H1 (cell line): ENCODE results near the gene BCL2. TPM values are rescaled to one million over a fixed set of nuclear protein-coding genes. Genes with fewer than 3 reads are reported as not detected.

Experiments used
- CTCF ChIA-PET: fragments of 300-600 bp; sonication (Branson Sonifier 250); formaldehyde crosslinking; loops from one replicate; lab custom pipeline; 2021; ENCODE audit not compliant: partially characterized antibody; lab: Charles Lee
- POLR2A ChIA-PET: fragments of 300-600 bp; sonication (Branson Sonifier 250); formaldehyde crosslinking; loops from one replicate; lab custom pipeline; 2021; ENCODE audit warnings: inconsistent platforms; ENCODE audit not compliant: partially characterized antibody; lab: Charles Lee
- DNase-seq, 2 experiments: peaks; one replicate each; pipeline versions ENCODE4 v3.0.0 to v3.0.0-alpha.2; 2010 to 2022; ENCODE audit warnings: low spot score in 2 of 2, low read depth in 1 of 2, mixed read lengths in 1 of 2
- FAIRE-seq: peaks from 2 replicates; lab custom pipeline; 2011; peaks lifted over from hg19 to GRCh38; lab: Jason Lieb, UNC
- H2AFZ ChIP-seq: 2 replicates; pipeline ENCODE4 v1.8.1; 2012; ENCODE audit warnings: low read length, inconsistent platforms
- H2AK5ac ChIP-seq: 2 replicates; pipeline ENCODE4 v1.6.1; 2013; ENCODE audit warnings: low read depth, low read length
- H2BK120ac ChIP-seq: replicated peaks from 2 replicates; pipeline ENCODE3; 2013; ENCODE audit warnings: low read depth, low read length, inconsistent platforms
- H2BK12ac ChIP-seq: 2 replicates; pipeline ENCODE4 v1.6.1; 2013; ENCODE audit warnings: low read depth, low read length
- H2BK15ac ChIP-seq: 2 replicates; pipeline ENCODE4 v1.6.1; 2013; ENCODE audit warnings: low read length
- H2BK20ac ChIP-seq: 2 replicates; pipeline ENCODE4 v1.6.1; 2013; ENCODE audit warnings: low read length
- H2BK5ac ChIP-seq: 2 replicates; pipeline ENCODE4 v1.6.1; 2013; ENCODE audit warnings: low read depth, low read length
- H3K14ac ChIP-seq: 2 replicates; pipeline ENCODE4 v1.6.1; 2013; ENCODE audit warnings: inconsistent platforms; ENCODE audit not compliant: insufficient read length
- H3K18ac ChIP-seq: 2 replicates; pipeline ENCODE4 v1.6.1; 2013; ENCODE audit warnings: low read length; ENCODE audit errors: extremely low read depth
- H3K23ac ChIP-seq: 2 replicates; pipeline ENCODE4 v1.6.1; 2013; ENCODE audit warnings: inconsistent platforms; ENCODE audit not compliant: insufficient read length
- H3K23me2 ChIP-seq: 2 replicates; pipeline ENCODE4 v1.6.1; 2013; ENCODE audit warnings: low read depth, low read length
- H3K27ac ChIP-seq: 2 replicates; pipeline ENCODE4 v1.6.1; 2011; ENCODE audit warnings: low read depth, low read length, inconsistent platforms
- H3K27me3 ChIP-seq, 4 experiments: replicated peaks in 1 of 4; 1 replicate in 1 of 4; 2 replicates in 3 of 4; pipeline versions ENCODE4 v1.6.1 to v1.8.1; 2011 to 2013; ENCODE audit warnings: low read length in 3 of 4, mild to moderate bottlenecking in 3 of 4, inconsistent platforms in 2 of 4, mixed read lengths in 2 of 4, moderate library complexity in 1 of 4; ENCODE audit not compliant: control insufficient read depth in 3 of 4, insufficient read depth in 3 of 4; ENCODE audit errors: extremely low read depth in 1 of 4
- H3K36me3 ChIP-seq, 4 experiments: 2 replicates each; pipeline versions ENCODE4 v1.6.1 to v1.8.1; 2011 to 2013; ENCODE audit warnings: mild to moderate bottlenecking in 4 of 4, low read length in 3 of 4, moderate library complexity in 2 of 4, control low read depth in 1 of 4, inconsistent platforms in 1 of 4; ENCODE audit not compliant: insufficient read depth in 4 of 4, control insufficient read depth in 2 of 4
- H3K4ac ChIP-seq: replicated peaks from 2 replicates; pipeline ENCODE3; 2013; ENCODE audit warnings: low read length, low read depth, mixed read lengths, inconsistent platforms; ENCODE audit not compliant: insufficient read length
- H3K4me1 ChIP-seq, 4 experiments: replicated peaks in 1 of 4; 1 replicate in 1 of 4; 2 replicates in 3 of 4; pipeline versions ENCODE4 v1.6.1 to v1.8.1; 2011 to 2013; ENCODE audit warnings: low read length in 3 of 4, inconsistent platforms in 2 of 4, mixed read lengths in 1 of 4; ENCODE audit not compliant: insufficient read depth in 4 of 4, control insufficient read depth in 3 of 4
- H3K4me2 ChIP-seq, 2 experiments: 2 replicates each; pipeline versions ENCODE4 v1.6.1 to v1.8.1; 2011 to 2013; ENCODE audit warnings: low read depth in 2 of 2, low read length in 2 of 2, control low read depth in 1 of 2, inconsistent platforms in 1 of 2, mild to moderate bottlenecking in 1 of 2; ENCODE audit not compliant: insufficient read depth in 1 of 2
- H3K4me3 ChIP-seq, 4 experiments: fragments of 200-600, 300-600 bp in 1 of 4; sonication (generic), shearing (Covaris generic), sonication (Bioruptor Twin) in 1 of 4; 2 replicates each; pipeline versions ENCODE4 v1.5.1 to v1.8.1; 2011 to 2016; ENCODE audit warnings: low read length in 4 of 4, low read depth in 3 of 4, control low read depth in 2 of 4, inconsistent platforms in 2 of 4, mild to moderate bottlenecking in 2 of 4, mixed read lengths in 1 of 4, moderate library complexity in 1 of 4; ENCODE audit not compliant: insufficient read depth in 2 of 4; ENCODE audit errors: extremely low read depth in 1 of 4
- H3K56ac ChIP-seq: replicated peaks from 2 replicates; pipeline ENCODE3; 2013; ENCODE audit warnings: low read depth, mild to moderate bottlenecking, mixed read lengths, low read length, inconsistent platforms; ENCODE audit not compliant: insufficient read length
- H3K79me1 ChIP-seq: 2 replicates; pipeline ENCODE4 v1.6.1; 2013; ENCODE audit warnings: low read depth, low read length, control low read depth
- H3K79me2 ChIP-seq, 2 experiments: 2 replicates each; pipeline versions ENCODE4 v1.6.1 to v1.8.1; 2012 to 2013; ENCODE audit warnings: low read length in 2 of 2, mild to moderate bottlenecking in 2 of 2, inconsistent platforms in 1 of 2; ENCODE audit not compliant: insufficient read depth in 2 of 2, control insufficient read depth in 1 of 2
- H3K9ac ChIP-seq, 4 experiments: replicated peaks in 1 of 4; 1 replicate in 1 of 4; 2 replicates in 3 of 4; pipeline versions ENCODE4 v1.6.1 to v1.8.1; 2011 to 2013; ENCODE audit warnings: low read depth in 3 of 4, low read length in 3 of 4, control low read depth in 2 of 4, mild to moderate bottlenecking in 2 of 4, moderate library complexity in 2 of 4, inconsistent platforms in 1 of 4; ENCODE audit errors: extremely low read depth in 1 of 4
- H3K9me3 ChIP-seq, 2 experiments: 2 replicates each; pipeline versions ENCODE4 v1.6.1 to v1.8.1; 2012 to 2013; ENCODE audit warnings: mild to moderate bottlenecking in 2 of 2, moderate library complexity in 2 of 2, control low read depth in 1 of 2, inconsistent platforms in 1 of 2, low read depth in 1 of 2, low read length in 1 of 2, mixed read lengths in 1 of 2; ENCODE audit not compliant: insufficient read depth in 2 of 2
- H4K20me1 ChIP-seq, 2 experiments: replicated peaks in 1 of 2; 2 replicates each; pipeline versions ENCODE3 to v1.8.1; 2011 to 2013; ENCODE audit warnings: inconsistent platforms in 2 of 2, low read length in 2 of 2, mild to moderate bottlenecking in 1 of 2; ENCODE audit not compliant: insufficient read depth in 2 of 2, control insufficient read depth in 1 of 2
- H4K5ac ChIP-seq: 2 replicates; pipeline ENCODE4 v1.6.1; 2013; ENCODE audit warnings: low read length, low read depth, mixed read lengths, inconsistent platforms; ENCODE audit not compliant: insufficient read length
- H4K8ac ChIP-seq: 2 replicates; pipeline ENCODE4 v1.8.0; 2013; ENCODE audit warnings: mild to moderate bottlenecking, moderate library complexity, low read length, inconsistent platforms; ENCODE audit not compliant: insufficient read depth; ENCODE audit errors: extremely low read depth
- H4K91ac ChIP-seq: replicated peaks from 2 replicates; pipeline ENCODE3; 2013; ENCODE audit warnings: low read length, mixed read lengths, inconsistent platforms; ENCODE audit not compliant: insufficient read length
- CTBP2 ChIP-seq: IDR thresholded peaks from 2 replicates; pipeline ENCODE4 v1.7.0; 2011; ENCODE audit warnings: borderline replicate concordance, mild to moderate bottlenecking, moderate library complexity, mixed read lengths, low read length; ENCODE audit not compliant: insufficient read depth, insufficient read length
- GABPA ChIP-seq: IDR thresholded peaks from 2 replicates; pipeline ENCODE4 v1.6.1; 2011; ENCODE audit warnings: mild to moderate bottlenecking, low read length, moderate library complexity, borderline replicate concordance; ENCODE audit not compliant: insufficient read depth
- JUND ChIP-seq: IDR thresholded peaks from 2 replicates; pipeline ENCODE4 v1.6.1; 2011; ENCODE audit warnings: mild to moderate bottlenecking, improper control_type of control experiment, low read length
- MAX ChIP-seq: IDR thresholded peaks from 2 replicates; pipeline ENCODE4 v1.6.1; 2012; ENCODE audit warnings: inconsistent platforms
- NRF1 ChIP-seq: IDR thresholded peaks from 2 replicates; pipeline ENCODE4 v1.6.1; 2011; ENCODE audit warnings: mild to moderate bottlenecking, low read depth, low read length, improper control_type of control experiment
- TCF12 ChIP-seq: IDR thresholded peaks from 2 replicates; pipeline ENCODE4 v1.6.1; 2011; ENCODE audit warnings: low read depth, mild to moderate bottlenecking, low read length
- WGBS, 2 experiments: shearing (Covaris generic) in 1 of 2; methylation state at CpG; one replicate each; pipeline versions ENCODE4 v1.1.6 to v1.1.7; 2013 to 2015; ENCODE audit warnings: low lambda C conversion rate in 2 of 2, mixed read lengths in 2 of 2, inconsistent platforms in 1 of 2, low coverage in 1 of 2, missing lambda C conversion rate in 1 of 2; ENCODE audit not compliant: insufficient replicate concordance in 2 of 2, insufficient coverage in 1 of 2, insufficient read length in 1 of 2; ENCODE audit errors: extremely low coverage in 1 of 2, missing lambda C conversion rate in 1 of 2; 5-methylcytosine and 5-hydroxymethylcytosine counted together
- polyA plus RNA-seq, 7 experiments: library from polyadenylated mRNA; depleted of rRNA in 3 of 7; stranded (reverse) in 5 of 7; unstranded in 2 of 7; fragments of >200 nt in 5 of 7; fragments of 200-250 nt in 2 of 7; gene quantifications; 1 replicate in 5 of 7; 2 replicates in 1 of 7; 4 replicates in 1 of 7; pipeline versions ENCODE4 v1.2.1 to v1.2.3, GENCODE V29; 2011 to 2013; ENCODE audit warnings: missing spikeins in 2 of 7, mixed read lengths in 2 of 7
- total RNA-seq: library from RNA; stranded (reverse); fragmentation: NEBNext Ultra II Directional; extraction: Animal tissue kit (Norgen Biotek cat#: 25700); gene quantifications from 2 replicates; pipeline ENCODE4 v1.2.1, GENCODE V29; 2021

Gene BCL2
- total and polyA plus RNA-seq, 2 of the 8 experiments (the other 6 are each of a cell fraction or from before 2014, with no cell fraction given), result 0.59 to 4.5 TPM

DNA sequence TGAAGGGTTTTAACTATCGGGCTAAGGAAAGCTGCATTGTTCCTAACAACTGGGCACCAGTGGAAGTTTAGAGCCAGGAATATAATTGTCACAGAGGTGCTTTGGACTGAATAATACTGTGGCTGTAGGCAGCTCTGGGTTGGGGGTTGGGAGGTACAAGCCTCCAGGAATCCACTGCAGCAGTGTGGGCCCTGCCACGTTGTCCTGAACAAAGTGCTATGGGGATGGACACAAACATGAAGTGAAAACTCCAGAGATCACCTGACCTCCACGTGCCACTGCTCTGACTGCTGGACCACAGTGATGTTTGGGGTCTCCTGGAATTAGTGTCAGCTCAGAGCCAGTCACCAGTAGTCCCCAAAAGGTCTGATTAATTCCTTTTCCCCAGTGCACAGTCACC, 110.9 kb downstream of the BCL2 start:
- FAIRE-seq, result no peak
- Histone ChIP-seq H2AFZ (no peak overlapping the region), H2AK5ac (no peak overlapping the region)
- WGBS, 2 experiments, result 83% methylated on average over 3 of the region's 3 CpGs; no CpG with 5 or more reads in 1 of the 2 experiments
- no peak for TF ChIP-seq GABPA
- no peak for TF ChIP-seq NRF1
- no peak for TF ChIP-seq MAX
- TF ChIP-seq TCF12, result no peak
- TF ChIP-seq CTBP2, result no peak
- TF ChIP-seq JUND, result no peak
- TF ChIP-seq, all 59 proteins: peak for 0
- H2BK5ac ChIP-seq, result no peak overlapping the region
- no peak for DNase-seq
- no peaks in the 10 kb centered on the region for H3K79me2 ChIP-seq
- H3K79me1 ChIP-seq, result no peaks in the 10 kb centered on the region
- H4K8ac ChIP-seq, result no peak overlapping the region
- no peak overlapping the region for H2BK120ac ChIP-seq
- H3K23me2 ChIP-seq, result no peaks in the 10 kb centered on the region
- no peak overlapping the region for H2BK20ac ChIP-seq
- H3K4me3 ChIP-seq, result no peak overlapping the region
- no peaks in the 10 kb centered on the region for H4K20me1 ChIP-seq
- no peak overlapping the region for H3K4ac ChIP-seq
- no peak overlapping the region for H4K5ac ChIP-seq
- no peak overlapping the region for H3K9ac ChIP-seq
- H3K56ac ChIP-seq, result no peak overlapping the region
- H3K23ac ChIP-seq, result no peak overlapping the region
- POLR2A ChIA-PET, result no interaction called here
- H3K4me1 ChIP-seq, result no peaks in the 10 kb centered on the region
- H3K4me2 ChIP-seq, result no peak overlapping the region
- no peak overlapping the region for H3K18ac ChIP-seq
- H4K91ac ChIP-seq, result no peak overlapping the region
- H2BK15ac ChIP-seq, result no peak overlapping the region
- H3K27ac ChIP-seq, result no peak overlapping the region
- H2BK12ac ChIP-seq, result no peak overlapping the region
- no peak overlapping the region for H3K14ac ChIP-seq
- H3K27me3 ChIP-seq, result no peaks in the 10 kb centered on the region
- no peaks in the 10 kb centered on the region for H3K9me3 ChIP-seq
- H3K36me3 ChIP-seq, result no peaks in the 10 kb centered on the region
- CTCF ChIA-PET, result interaction anchor here (1.2 to 1.4 kb wide), 2 partner anchors 34 to 187 kb away, joined by 3 read pairs; no protein-coding TSS in a partner anchor
